ENCODE measurements around the gene IKZF1.

The IKZF1 gene

GRCh38 chr7:50436133-50436806 lies 131.8 kb downstream of the IKZF1 start:
- no peak overlapping the region for H3K18ac ChIP-seq (ENCODE audit: low read length)
- no CpG with 5 or more reads among the region's 3 CpGs for WGBS (ENCODE audit: extremely low coverage, insufficient coverage, insufficient read length)
- peak; percentile 73 to 75 for DNase-seq

GRCh38 chr7:50446542-50446960 lies 142.0 kb downstream of the IKZF1 start:
- Histone ChIP-seq H3K4me3 (ENCODE audit: low read depth, low read length) (no peak overlapping the region), H3K9ac (ENCODE audit: low read length) (no peak overlapping the region), H3K4ac (ENCODE audit: low read depth, low read length) (no peak overlapping the region), H2BK120ac (ENCODE audit: insufficient read depth, low read length, poor library complexity) (no peak overlapping the region), H3K23ac (ENCODE audit: low read length) (no peak overlapping the region), H3K27me3 (ENCODE audit: insufficient read depth, low read length) (no peaks in the 10 kb centered on the region), H3K18ac (ENCODE audit: low read length) (no peak overlapping the region), H2BK5ac (ENCODE audit: low read depth, low read length, poor library complexity) (no peak overlapping the region), H4K91ac (ENCODE audit: low read depth, low read length) (no peak overlapping the region), H3K4me1 (ENCODE audit: control insufficient read depth in 1 of 2, insufficient read depth in 2 of 2, low read length in 2 of 2) (peaks cover 4 to 5% of the 10 kb centered on the region in 2 experiments), H4K8ac (ENCODE audit: low read depth, low read length) (no peak overlapping the region), H2AK5ac (ENCODE audit: low read length) (no peak overlapping the region), H3K4me2 (ENCODE audit: low read length) (no peak overlapping the region), H4K12ac (ENCODE audit: low read depth, low read length) (no peak overlapping the region), H3K79me1 (ENCODE audit: low read length) (peaks cover 3% of the 10 kb centered on the region), H3K36me3 (ENCODE audit: control insufficient read depth in 1 of 2, insufficient read depth in 2 of 2, low read length in 2 of 2) (peaks cover 0 to 3% of the 10 kb centered on the region in 2 experiments), H2AFZ (ENCODE audit: insufficient read depth, low read length, poor library complexity) (no peak overlapping the region), H3K9me3 (ENCODE audit: insufficient read depth, low read depth, low read length) (no peaks in the 10 kb centered on the region), H3K14ac (ENCODE audit: low read length) (no peak overlapping the region), H2BK12ac (ENCODE audit: low read length) (no peak overlapping the region), H3K27ac (ENCODE audit: low read depth, low read length) (no peak overlapping the region), H3K79me2 (ENCODE audit: control insufficient read depth, insufficient read depth, low read length, poor library complexity) (peaks cover 4% of the 10 kb centered on the region)
- WGBS (ENCODE audit: extremely low coverage, insufficient coverage, insufficient read length), result no CpG with 5 or more reads among the region's 4 CpGs
- DNase-seq, result peak; percentile 84 to 90

More at GRCh38 chr7:50436133-50436806, 131.8 kb downstream of the IKZF1 start:
- Histone ChIP-seq H3K27me3 (ENCODE audit: insufficient read depth, low read length) (no peaks in the 10 kb centered on the region), H3K4me3 (ENCODE audit: low read depth, low read length) (no peak overlapping the region), H3K4ac (ENCODE audit: low read depth, low read length) (no peak overlapping the region), H3K79me2 (ENCODE audit: control insufficient read depth, insufficient read depth, low read length, poor library complexity) (no peaks in the 10 kb centered on the region), H3K27ac (ENCODE audit: low read depth, low read length) (no peak overlapping the region), H3K4me1 (ENCODE audit: control insufficient read depth in 1 of 2, insufficient read depth in 2 of 2, low read length in 2 of 2) (peaks cover 2% of the 10 kb centered on the region in 2 experiments), H3K23ac (ENCODE audit: low read length) (no peak overlapping the region), H2BK12ac (ENCODE audit: low read length) (no peak overlapping the region), H2AFZ (ENCODE audit: insufficient read depth, low read length, poor library complexity) (no peak overlapping the region), H3K9me3 (ENCODE audit: insufficient read depth, low read depth, low read length) (peaks cover 3% of the 10 kb centered on the region), H3K9ac (ENCODE audit: low read length) (no peak overlapping the region), H2BK120ac (ENCODE audit: insufficient read depth, low read length, poor library complexity) (no peak overlapping the region), H3K36me3 (ENCODE audit: control insufficient read depth in 1 of 2, insufficient read depth in 2 of 2, low read length in 2 of 2) (peaks cover 0 to 3% of the 10 kb centered on the region in 2 experiments), H4K8ac (ENCODE audit: low read depth, low read length) (no peak overlapping the region), H2AK5ac (ENCODE audit: low read length) (no peak overlapping the region), H3K4me2 (ENCODE audit: low read length) (no peak overlapping the region), H4K91ac (ENCODE audit: low read depth, low read length) (no peak overlapping the region), H4K12ac (ENCODE audit: low read depth, low read length) (no peak overlapping the region), H3K79me1 (ENCODE audit: low read length) (no peaks in the 10 kb centered on the region), H2BK5ac (ENCODE audit: low read depth, low read length, poor library complexity) (no peak overlapping the region), H3K14ac (ENCODE audit: low read length) (no peak overlapping the region)

GRCh38 chr7:50448823-50449222 lies 144.3 kb downstream of the IKZF1 start:
- no peak overlapping the region for H3K27ac ChIP-seq (ENCODE audit: low read depth, low read length)
- no peak overlapping the region for H2BK120ac ChIP-seq (ENCODE audit: insufficient read depth, low read length, poor library complexity)
- H3K4me2 ChIP-seq (ENCODE audit: low read length), result no peak overlapping the region
- no peak overlapping the region for H3K9ac ChIP-seq (ENCODE audit: low read length)
- no peak overlapping the region for H2BK5ac ChIP-seq (ENCODE audit: low read depth, low read length, poor library complexity)
- H4K91ac ChIP-seq (ENCODE audit: low read depth, low read length), result no peak overlapping the region
- peaks cover 4 to 5% of the 10 kb centered on the region in 2 experiments for H3K4me1 ChIP-seq (ENCODE audit: control insufficient read depth in 1 of 2, insufficient read depth in 2 of 2, low read length in 2 of 2)
- no peak overlapping the region for H3K4me3 ChIP-seq (ENCODE audit: low read depth, low read length)
- H3K14ac ChIP-seq (ENCODE audit: low read length), result no peak overlapping the region
- H3K79me1 ChIP-seq (ENCODE audit: low read length), result peaks cover 3% of the 10 kb centered on the region
- peaks cover 0 to 3% of the 10 kb centered on the region in 2 experiments for H3K36me3 ChIP-seq (ENCODE audit: control insufficient read depth in 1 of 2, insufficient read depth in 2 of 2, low read length in 2 of 2)
- peaks cover 4% of the 10 kb centered on the region for H3K79me2 ChIP-seq (ENCODE audit: control insufficient read depth, insufficient read depth, low read length, poor library complexity)
- DNase-seq, result no peak
- H3K18ac ChIP-seq (ENCODE audit: low read length), result no peak overlapping the region
- no peak overlapping the region for H2AFZ ChIP-seq (ENCODE audit: insufficient read depth, low read length, poor library complexity)
- H3K23ac ChIP-seq (ENCODE audit: low read length), result no peak overlapping the region
- no peak overlapping the region for H3K4ac ChIP-seq (ENCODE audit: low read depth, low read length)
- H3K9me3 ChIP-seq (ENCODE audit: insufficient read depth, low read depth, low read length), result no peaks in the 10 kb centered on the region
- H4K12ac ChIP-seq (ENCODE audit: low read depth, low read length), result no peak overlapping the region
- H2AK5ac ChIP-seq (ENCODE audit: low read length), result no peak overlapping the region
- H4K8ac ChIP-seq (ENCODE audit: low read depth, low read length), result no peak overlapping the region
- no peak overlapping the region for H2BK12ac ChIP-seq (ENCODE audit: low read length)
- no peaks in the 10 kb centered on the region for H3K27me3 ChIP-seq (ENCODE audit: insufficient read depth, low read length)

GRCh38 chr7:50449501-50449880 lies 145.0 kb downstream of the IKZF1 start:
- H3K27ac ChIP-seq (ENCODE audit: low read depth, low read length), result no peak overlapping the region
- no peaks in the 10 kb centered on the region for H3K27me3 ChIP-seq (ENCODE audit: insufficient read depth, low read length)
- H3K79me1 ChIP-seq (ENCODE audit: low read length), result peaks cover 3% of the 10 kb centered on the region
- H3K14ac ChIP-seq (ENCODE audit: low read length), result no peak overlapping the region
- peak overlapping the region; percentile 80 for H3K4me3 ChIP-seq (ENCODE audit: low read depth, low read length)
- no peak overlapping the region for H2BK12ac ChIP-seq (ENCODE audit: low read length)
- peaks cover 0 to 3% of the 10 kb centered on the region in 2 experiments for H3K36me3 ChIP-seq (ENCODE audit: control insufficient read depth in 1 of 2, insufficient read depth in 2 of 2, low read length in 2 of 2)
- H3K79me2 ChIP-seq (ENCODE audit: control insufficient read depth, insufficient read depth, low read length, poor library complexity), result peaks cover 4% of the 10 kb centered on the region
- no peak overlapping the region for H4K91ac ChIP-seq (ENCODE audit: low read depth, low read length)
- H3K23ac ChIP-seq (ENCODE audit: low read length), result no peak overlapping the region
- H4K12ac ChIP-seq (ENCODE audit: low read depth, low read length), result no peak overlapping the region
- H2AFZ ChIP-seq (ENCODE audit: insufficient read depth, low read length, poor library complexity), result no peak overlapping the region
- H3K4me1 ChIP-seq (ENCODE audit: control insufficient read depth in 1 of 2, insufficient read depth in 2 of 2, low read length in 2 of 2), result peaks cover 4 to 5% of the 10 kb centered on the region in 2 experiments
- H3K18ac ChIP-seq (ENCODE audit: low read length), result no peak overlapping the region
- H3K4ac ChIP-seq (ENCODE audit: low read depth, low read length), result no peak overlapping the region
- no peak for DNase-seq
- peak overlapping the region; percentile 72 for H4K8ac ChIP-seq (ENCODE audit: low read depth, low read length)
- peak overlapping the region; percentile 77 for H3K9ac ChIP-seq (ENCODE audit: low read length)
- no peak overlapping the region for H2BK120ac ChIP-seq (ENCODE audit: insufficient read depth, low read length, poor library complexity)
- no peaks in the 10 kb centered on the region for H3K9me3 ChIP-seq (ENCODE audit: insufficient read depth, low read depth, low read length)
- no peak overlapping the region for H2BK5ac ChIP-seq (ENCODE audit: low read depth, low read length, poor library complexity)
- peak overlapping the region; percentile 60 for H3K4me2 ChIP-seq (ENCODE audit: low read length)
- WGBS (ENCODE audit: extremely low coverage, insufficient coverage, insufficient read length), result no CpG with 5 or more reads among the region's 5 CpGs
- H2AK5ac ChIP-seq (ENCODE audit: low read length), result no peak overlapping the region

Measured in trophoblast cell (in vitro differentiated cells and primary cell).